HG02840 (cell line): ENCODE results near the gene C8G.

ENCODE experiments used
- ATAC-seq: cut with Tn5 transposase; IDR thresholded peaks from one replicate; pipeline ENCODE4 v1.9.1; 2021; ENCODE audit warnings: mild to moderate bottlenecking, moderate library complexity, moderate number of reproducible peaks; ENCODE audit not compliant: unreplicated experiment, low FRiP score

C8G gene

GRCh38 chr9:136964171-136964689, 19.2 kb downstream of the C8G start:
- no peak for ATAC-seq

- ATAC-seq, result no peak
Measured at GRCh38 chr9:136964833-136965422, 19.9 kb downstream of the C8G start.

DNA sequence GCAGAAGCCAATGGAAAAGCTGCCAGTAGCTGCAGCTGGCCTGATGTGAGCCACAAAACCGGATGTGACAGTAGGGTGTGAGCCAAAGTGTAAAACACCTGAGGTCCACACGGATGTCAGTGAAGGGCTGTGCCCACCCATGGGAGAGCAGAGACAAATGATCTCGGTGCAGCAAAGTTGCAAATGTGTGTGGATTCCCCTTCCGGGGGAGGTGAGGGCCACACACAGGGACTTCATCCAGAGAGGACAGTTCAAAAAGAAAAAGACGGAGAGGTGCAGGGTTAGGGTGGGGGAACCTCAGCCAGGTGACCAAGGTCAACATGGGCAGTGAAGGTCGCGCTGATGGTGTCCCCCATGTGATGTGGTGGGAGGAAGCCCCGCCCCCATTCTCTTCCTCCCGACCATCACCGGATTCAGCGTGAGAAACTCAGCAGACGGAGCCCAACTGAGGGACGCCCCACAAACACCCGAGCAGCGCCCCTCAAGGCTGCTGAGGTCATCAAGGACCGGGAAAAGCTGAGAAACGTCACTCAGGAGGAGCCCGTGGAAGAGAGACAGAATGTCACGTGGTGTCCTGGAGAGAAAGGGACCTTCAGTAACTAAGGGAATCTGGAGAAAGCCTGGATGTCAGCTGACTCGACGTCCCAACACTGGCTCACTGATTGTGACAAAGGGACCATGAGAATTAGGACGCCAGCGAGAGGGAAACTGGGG, 20.9 kb downstream of the C8G start:
- ATAC-seq, result no peak

GRCh38 chr9:136968333-136969127, 23.5 kb downstream of the C8G start:
- no peak for ATAC-seq

DNA sequence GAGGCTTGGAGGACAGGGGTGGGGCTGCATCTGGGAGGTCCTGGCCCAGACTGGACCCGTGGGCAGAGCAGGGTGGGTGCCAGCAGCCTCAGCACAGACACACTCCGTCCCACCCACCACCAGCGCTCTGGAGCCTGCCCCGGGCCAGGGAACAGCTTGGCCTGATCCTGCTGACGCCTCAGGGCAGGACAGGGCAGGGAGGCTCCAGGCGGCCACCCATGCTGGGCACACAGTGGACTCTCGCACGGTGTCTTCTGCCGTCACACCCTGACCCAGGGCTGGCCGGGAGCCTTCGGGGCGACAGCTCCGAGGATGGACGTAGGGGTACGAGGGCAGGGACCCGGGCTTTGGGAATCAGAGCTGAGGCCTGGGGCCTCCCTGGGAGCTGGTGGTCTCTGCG, 24.1 kb downstream of the C8G start:
- ATAC-seq, result no peak

- no peak for ATAC-seq
Measured at GRCh38 chr9:136969774-136970173, 24.7 kb downstream of the C8G start.

DNA sequence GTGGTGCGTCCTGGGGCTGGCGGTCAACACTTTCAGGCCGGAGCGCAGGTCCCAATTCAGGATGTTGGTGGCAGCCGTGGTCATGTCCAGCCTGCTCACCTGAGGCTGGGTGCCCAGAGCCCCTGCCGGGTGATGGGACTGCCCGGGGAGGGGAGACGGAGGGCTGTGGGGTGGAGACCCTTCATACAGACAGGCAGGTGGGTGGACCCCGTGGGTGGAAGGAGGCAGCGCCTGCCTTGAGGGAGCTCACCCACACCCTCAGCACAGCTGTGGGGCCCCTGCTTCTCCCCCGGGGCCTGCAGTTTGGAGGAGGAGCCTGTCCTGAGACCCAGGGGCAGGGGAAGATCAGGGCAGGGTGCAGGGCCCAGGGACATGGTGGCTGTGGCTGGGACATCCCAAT, 25.3 kb downstream of the C8G start:
- ATAC-seq, result no peak

DNA sequence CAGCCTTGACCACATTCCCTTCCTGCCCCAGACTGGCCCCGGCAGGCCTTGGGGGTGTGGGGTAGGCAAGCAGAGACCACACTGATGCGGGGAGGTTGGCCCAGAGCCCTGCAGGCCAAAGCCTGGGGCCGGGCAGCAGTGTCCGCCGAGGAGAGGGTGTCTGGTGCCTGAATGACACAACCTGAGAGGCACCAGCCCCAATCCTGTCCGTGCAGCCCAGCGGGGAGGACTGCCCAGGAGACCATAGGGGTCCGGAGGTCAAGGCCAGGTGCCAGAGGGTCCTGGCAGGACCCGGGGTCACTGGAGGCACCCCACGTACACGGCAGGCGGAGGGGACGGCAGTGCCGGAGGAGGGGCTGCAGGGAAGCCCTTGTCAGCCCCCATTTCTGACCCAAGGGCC, 26.7 kb downstream of the C8G start:
- ATAC-seq, result no peak

DNA sequence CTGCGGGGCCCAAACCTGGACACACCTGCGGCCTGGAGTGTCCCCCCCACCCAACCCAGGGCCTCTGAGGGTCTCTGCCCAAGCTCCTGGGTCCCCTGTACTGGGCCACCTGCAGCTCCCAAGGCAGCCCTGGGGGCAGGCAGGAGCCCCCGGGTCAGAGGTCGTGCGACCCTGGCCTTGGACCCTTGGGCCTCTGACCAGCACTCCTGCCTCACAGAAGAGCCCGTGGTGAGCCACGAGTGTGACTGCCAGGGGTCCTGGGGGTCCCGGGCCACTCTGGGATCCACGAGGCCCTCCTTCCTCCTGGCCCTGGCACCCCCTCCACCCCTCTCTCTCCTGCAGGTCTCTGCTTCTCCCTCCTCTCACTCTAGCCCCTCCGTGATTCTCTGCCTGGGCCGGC, 27.3 kb downstream of the C8G start:
- ATAC-seq, result no peak

DNA sequence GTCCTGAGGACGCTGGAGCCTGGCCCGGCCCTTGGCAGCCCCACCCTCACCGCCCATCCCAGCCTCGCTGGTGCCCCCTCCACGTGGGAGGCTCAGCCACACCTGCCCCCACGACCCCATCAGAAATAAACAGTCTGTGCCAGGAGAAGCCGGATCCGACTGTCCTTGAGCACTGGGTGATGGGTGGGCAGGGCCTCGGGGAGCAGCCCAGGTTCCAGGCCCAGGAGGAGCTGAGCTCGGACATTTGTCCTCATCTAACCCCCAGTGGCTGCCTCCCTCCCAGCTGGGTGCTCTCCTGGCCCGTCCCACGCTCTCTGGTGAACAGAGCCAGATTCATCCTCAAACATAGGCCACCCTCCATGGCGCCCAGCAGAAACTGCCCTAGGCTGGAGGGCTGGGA, 27.7 kb downstream of the C8G start:
- ATAC-seq, result no peak

- no peak for ATAC-seq
Measured at GRCh38 chr9:136973618-136974617, 28.9 kb downstream of the C8G start.

DNA sequence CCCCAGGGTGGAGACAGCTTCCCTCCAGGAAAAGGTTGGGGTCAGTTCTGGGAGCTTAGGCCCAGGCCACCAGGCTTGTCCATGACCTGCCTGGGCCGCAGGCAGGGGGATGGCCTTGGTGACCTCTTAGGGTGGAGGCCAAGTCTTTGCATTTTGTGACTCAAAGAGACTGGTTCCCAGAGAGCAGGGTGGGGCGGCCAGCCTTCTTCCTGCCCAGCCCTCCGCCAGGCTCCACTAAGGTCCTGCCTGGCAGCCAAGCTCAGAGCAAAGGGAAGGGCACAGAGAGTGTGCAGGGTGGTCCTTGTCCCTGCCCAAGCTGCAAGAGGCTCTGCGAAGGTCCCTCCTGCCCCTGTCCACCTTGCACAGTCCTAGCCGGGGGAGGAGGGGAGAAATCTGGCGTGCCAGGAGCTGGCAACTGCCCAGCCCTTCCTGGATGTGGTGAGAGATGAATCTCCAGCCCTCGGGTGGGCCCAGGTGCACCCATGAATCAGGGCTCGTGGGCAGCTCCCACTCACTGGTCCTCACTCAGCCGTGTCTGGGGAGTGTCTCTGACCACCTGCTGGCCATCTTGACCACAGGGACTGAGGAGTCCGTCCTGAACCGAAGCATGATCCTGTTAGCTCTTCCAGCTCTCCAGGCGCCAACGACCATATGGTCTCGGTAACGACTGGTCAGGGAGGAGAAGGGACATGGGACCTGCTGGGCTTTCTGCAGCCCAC, 29.9 kb downstream of the C8G start:
- ATAC-seq, result no peak

GRCh38 chr9:136975644-136976043, 30.6 kb downstream of the C8G start:
- no peak for ATAC-seq

- no peak for ATAC-seq
Measured at GRCh38 chr9:136977223-136977622, 32.2 kb downstream of the C8G start, which contains the start of gene PTGDS. Gene PTGDS, plus strand, starts transcription at chr9:136977504. Its CDS starts 75 bp downstream, at chr9:136977579.

DNA sequence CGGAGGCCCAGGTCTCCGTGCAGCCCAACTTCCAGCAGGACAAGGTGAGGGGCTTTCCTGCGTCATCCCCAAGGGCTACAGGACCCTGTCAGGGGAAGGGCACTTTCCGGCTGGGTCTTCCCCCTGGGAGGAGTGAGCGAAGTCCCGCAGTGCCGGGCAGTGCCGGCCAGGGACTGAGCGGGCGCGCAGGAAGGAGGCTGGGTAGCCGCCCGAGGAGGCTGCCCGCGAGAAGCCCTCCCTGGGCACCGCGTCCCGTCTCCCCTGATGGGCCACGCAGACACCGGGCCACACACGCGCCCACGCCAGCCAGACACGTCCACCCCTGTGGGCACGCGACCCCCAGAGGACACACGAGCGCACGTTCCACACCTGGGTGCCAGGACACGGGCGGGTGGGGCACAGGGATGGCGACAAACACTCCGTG, 32.6 kb downstream of the C8G start:
- ATAC-seq, result no peak

- ATAC-seq, result no peak
Measured at GRCh38 chr9:136978073-136978864, 33.2 kb downstream of the C8G start.

DNA sequence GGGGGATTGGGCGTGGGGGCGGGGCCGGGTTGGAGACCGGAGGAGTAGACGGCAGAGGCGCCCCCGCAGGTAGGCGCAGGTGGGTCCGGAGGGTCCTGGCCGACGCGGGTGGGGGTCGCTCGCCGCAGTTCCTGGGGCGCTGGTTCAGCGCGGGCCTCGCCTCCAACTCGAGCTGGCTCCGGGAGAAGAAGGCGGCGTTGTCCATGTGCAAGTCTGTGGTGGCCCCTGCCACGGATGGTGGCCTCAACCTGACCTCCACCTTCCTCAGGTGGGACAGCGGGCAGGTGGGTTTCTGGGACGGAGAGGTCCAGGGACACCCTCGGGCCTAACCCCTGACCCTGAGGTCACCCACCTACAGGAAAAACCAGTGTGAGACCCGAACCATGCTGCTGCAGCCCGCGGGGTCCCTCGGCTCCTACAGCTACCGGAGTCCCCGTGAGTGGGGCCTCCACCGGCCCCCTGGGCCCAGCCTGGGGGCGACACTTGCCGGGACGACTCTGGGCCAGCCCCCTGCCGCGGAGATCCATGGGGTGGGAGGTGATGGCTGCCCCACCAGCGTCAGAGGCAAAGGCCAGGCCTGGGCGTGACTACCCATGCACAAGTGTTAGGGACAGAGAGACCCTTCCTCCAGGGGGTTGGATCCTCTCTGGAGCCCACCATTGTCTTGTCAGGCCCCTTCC, 34.0 kb downstream of the C8G start:
- no peak for ATAC-seq
